Endothelial cell (in vitro differentiated cells): ENCODE data around the gene KIF5C. TPM values are rescaled to one million over a fixed set of nuclear protein-coding genes. Genes with fewer than 3 reads are reported as not detected.

ENCODE experiments used
- DNase-seq: peaks from one replicate; pipeline ENCODE4 v3.0.0; 2021; ENCODE audit warnings: low spot score
- H3K27ac Mint-ChIP-seq: one replicate; pipeline ENCODE4 v1.8.0; 2021; ENCODE audit warnings: mixed read lengths, inconsistent platforms; ENCODE audit not compliant: unreplicated experiment
- H3K27me3 Mint-ChIP-seq: one replicate; pipeline ENCODE4 v1.8.0; 2021; ENCODE audit warnings: mild to moderate bottlenecking, moderate library complexity, mixed read lengths, inconsistent platforms; ENCODE audit not compliant: unreplicated experiment
- H3K36me3 Mint-ChIP-seq: one replicate; pipeline ENCODE4 v1.8.0; 2021; ENCODE audit warnings: mild to moderate bottlenecking, low read depth, mixed read lengths, inconsistent platforms; ENCODE audit not compliant: unreplicated experiment
- H3K4me1 Mint-ChIP-seq: one replicate; pipeline ENCODE4 v1.8.0; 2021; ENCODE audit warnings: mild to moderate bottlenecking, mixed read lengths, inconsistent platforms; ENCODE audit not compliant: unreplicated experiment
- H3K4me3 Mint-ChIP-seq: one replicate; pipeline ENCODE4 v1.8.0; 2021; ENCODE audit warnings: mild to moderate bottlenecking, mixed read lengths, inconsistent platforms; ENCODE audit not compliant: unreplicated experiment
- H3K9me3 Mint-ChIP-seq: one replicate; pipeline ENCODE4 v1.8.0; 2021; ENCODE audit warnings: mixed read lengths, inconsistent platforms; ENCODE audit not compliant: unreplicated experiment
- total RNA-seq: library from RNA; stranded (reverse); fragmentation: NEBNext Ultra II Directional; extraction: Animal tissue kit (Norgen Biotek cat#: 25700); gene quantifications from one replicate; pipeline ENCODE4 v1.2.1, GENCODE V29; 2021; ENCODE audit not compliant: unreplicated experiment
- TF ChIP-seq, protein P1 (sequence below): fragments of 200-600 bp; sonication (generic); IDR thresholded peaks from one replicate; pipeline ENCODE4 v1.5.0; 2021; ENCODE audit warnings: antibody characterized with exemption; ENCODE audit not compliant: unreplicated experiment

The KIF5C gene
- total RNA-seq, 1 donor from 2014 or later: 50.6 TPM

DNA sequence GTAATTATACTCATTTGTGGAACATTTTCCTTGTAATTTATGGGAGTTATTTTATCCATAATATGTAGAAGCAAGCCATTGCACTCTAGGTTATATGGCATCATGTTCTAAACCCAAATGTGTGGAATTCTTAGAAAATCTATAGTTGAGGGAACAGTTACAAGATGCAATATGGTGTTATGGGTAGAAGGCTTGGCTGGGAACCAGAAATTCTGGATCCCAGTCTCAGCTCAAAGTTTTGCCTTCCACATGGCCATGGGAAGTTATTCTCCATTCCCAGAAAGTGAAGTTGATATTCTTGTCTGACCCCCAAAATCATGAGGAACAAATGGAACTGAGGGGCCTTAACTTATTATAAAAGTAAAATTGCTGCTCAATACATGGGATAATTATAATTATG is 38.0 kb downstream of the KIF5C start:
- peaks cover 24% of the 10 kb centered on the region for H3K4me1 Mint-ChIP-seq

DNA sequence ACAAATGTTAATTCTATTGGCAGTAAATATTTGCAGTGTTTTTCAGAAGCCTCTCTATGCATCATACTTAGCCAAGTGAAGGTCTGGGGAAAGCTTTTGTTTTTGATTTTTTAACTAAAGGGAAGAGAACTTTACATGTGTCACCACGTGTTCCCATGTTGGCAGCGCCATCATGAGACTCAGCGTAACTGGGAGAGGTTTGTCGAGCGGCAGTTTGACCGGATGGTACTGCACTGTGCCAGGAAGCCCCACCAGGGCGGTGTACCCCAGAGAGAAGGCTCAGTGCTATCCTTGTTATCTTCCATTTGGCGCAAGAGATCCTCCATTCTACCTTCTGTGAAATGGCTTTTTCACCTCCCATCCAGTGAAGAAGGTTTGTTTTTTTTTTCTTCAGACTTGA is 38.5 kb downstream of the KIF5C start:
- H3K4me3 Mint-ChIP-seq: no peak overlapping the region
- no peak for DNase-seq
- no peak overlapping the region for H3K27ac Mint-ChIP-seq
- H3K9me3 Mint-ChIP-seq: no peaks in the 10 kb centered on the region
- peaks cover 9% of the 10 kb centered on the region for H3K36me3 Mint-ChIP-seq
- no peaks in the 10 kb centered on the region for H3K27me3 Mint-ChIP-seq
- H3K4me1 Mint-ChIP-seq: peaks cover 24% of the 10 kb centered on the region
- TF ChIP-seq, protein P1, sequence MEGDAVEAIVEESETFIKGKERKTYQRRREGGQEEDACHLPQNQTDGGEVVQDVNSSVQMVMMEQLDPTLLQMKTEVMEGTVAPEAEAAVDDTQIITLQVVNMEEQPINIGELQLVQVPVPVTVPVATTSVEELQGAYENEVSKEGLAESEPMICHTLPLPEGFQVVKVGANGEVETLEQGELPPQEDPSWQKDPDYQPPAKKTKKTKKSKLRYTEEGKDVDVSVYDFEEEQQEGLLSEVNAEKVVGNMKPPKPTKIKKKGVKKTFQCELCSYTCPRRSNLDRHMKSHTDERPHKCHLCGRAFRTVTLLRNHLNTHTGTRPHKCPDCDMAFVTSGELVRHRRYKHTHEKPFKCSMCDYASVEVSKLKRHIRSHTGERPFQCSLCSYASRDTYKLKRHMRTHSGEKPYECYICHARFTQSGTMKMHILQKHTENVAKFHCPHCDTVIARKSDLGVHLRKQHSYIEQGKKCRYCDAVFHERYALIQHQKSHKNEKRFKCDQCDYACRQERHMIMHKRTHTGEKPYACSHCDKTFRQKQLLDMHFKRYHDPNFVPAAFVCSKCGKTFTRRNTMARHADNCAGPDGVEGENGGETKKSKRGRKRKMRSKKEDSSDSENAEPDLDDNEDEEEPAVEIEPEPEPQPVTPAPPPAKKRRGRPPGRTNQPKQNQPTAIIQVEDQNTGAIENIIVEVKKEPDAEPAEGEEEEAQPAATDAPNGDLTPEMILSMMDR: no peak

More for the DNA sequence above, 38.0 kb downstream of the KIF5C start:
- TF ChIP-seq, protein P1: no peak
- H3K27me3 Mint-ChIP-seq: no peaks in the 10 kb centered on the region
- H3K9me3 Mint-ChIP-seq: no peaks in the 10 kb centered on the region
- peaks cover 7% of the 10 kb centered on the region for H3K36me3 Mint-ChIP-seq
- H3K4me3 Mint-ChIP-seq: no peak overlapping the region
- H3K27ac Mint-ChIP-seq: no peak overlapping the region
- no peak for DNase-seq

DNA sequence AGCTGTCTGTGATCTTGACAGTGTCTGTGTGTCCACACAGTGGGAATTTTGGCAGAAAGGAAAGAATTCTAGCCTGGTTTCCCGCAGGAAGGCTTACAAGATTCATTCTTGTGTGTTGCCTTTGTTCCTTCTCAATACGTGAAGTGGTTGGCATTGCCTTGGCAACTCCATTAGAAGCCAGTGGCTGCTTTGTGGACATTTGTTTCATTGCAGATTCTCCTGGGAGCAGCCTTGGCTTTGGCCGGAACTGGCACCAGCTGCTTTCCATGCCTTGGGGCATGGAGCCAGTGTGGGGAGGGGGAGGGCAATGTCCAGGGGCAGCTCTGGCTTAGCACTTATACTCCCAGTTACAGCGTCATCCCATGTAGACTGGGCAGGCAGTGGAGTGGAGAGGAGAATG is 39.4 kb downstream of the KIF5C start:
- no peak for DNase-seq
- TF ChIP-seq, protein P1: no peak

DNA sequence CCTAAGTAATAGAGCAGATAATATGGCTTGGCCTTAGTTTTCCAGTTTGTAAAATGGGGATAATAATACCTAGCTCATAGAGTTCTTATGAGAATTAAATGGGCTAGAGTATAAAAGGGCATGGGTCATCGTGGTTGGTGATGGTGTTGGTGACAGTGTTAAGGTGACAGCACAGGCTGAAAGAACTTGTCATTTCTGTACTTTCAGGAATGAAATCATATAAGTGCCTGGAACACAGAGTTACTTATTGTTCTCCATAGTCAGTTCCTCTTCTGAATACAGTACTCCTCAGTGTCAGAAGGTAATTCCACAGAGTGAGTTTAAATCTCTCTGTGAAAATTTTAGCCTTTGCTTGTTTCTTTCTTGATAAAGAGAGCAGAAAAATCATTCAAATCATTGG is 42.4 kb downstream of the KIF5C start:
- H3K36me3 Mint-ChIP-seq: peaks cover 11% of the 10 kb centered on the region
- TF ChIP-seq, protein P1: no peak
- no peak overlapping the region for H3K27ac Mint-ChIP-seq
- peaks cover 7% of the 10 kb centered on the region for H3K4me1 Mint-ChIP-seq
- no peak for DNase-seq
- no peaks in the 10 kb centered on the region for H3K27me3 Mint-ChIP-seq
- no peak overlapping the region for H3K4me3 Mint-ChIP-seq
- H3K9me3 Mint-ChIP-seq: no peaks in the 10 kb centered on the region

More for the DNA sequence above, 39.4 kb downstream of the KIF5C start:
- Mint-ChIP-seq H3K27me3 (no peaks in the 10 kb centered on the region), H3K4me3 (peak overlapping the region; percentile 7), H3K9me3 (no peaks in the 10 kb centered on the region), H3K27ac (no peak overlapping the region), H3K4me1 (peaks cover 20% of the 10 kb centered on the region), H3K36me3 (peaks cover 11% of the 10 kb centered on the region)

DNA sequence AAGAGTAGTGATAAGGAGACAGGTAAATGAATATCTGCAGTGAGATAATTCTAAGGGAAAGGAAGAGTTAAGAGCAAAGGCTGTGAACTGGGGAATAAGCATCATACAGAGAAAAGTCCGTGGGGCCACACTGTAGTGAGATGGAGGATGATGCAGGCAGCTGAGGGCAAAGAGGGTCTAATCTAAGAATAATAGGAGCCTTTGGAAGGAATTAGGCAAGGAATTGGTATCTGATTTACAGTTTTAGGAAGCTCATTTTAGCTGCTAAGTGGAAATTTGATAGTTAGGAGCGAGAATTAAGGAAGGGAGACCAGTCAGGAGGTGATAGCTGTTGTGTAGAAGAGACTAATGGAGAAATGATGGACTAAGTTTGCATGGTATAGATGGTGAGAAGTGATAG is 43.5 kb downstream of the KIF5C start:
- H3K27ac Mint-ChIP-seq: no peak overlapping the region
- no peaks in the 10 kb centered on the region for H3K27me3 Mint-ChIP-seq
- H3K4me1 Mint-ChIP-seq: peaks cover 2% of the 10 kb centered on the region
- TF ChIP-seq, protein P1: no peak
- H3K36me3 Mint-ChIP-seq: peaks cover 11% of the 10 kb centered on the region
- DNase-seq: no peak
- H3K4me3 Mint-ChIP-seq: no peak overlapping the region
- H3K9me3 Mint-ChIP-seq: no peaks in the 10 kb centered on the region
